Activated CD8-positive, alpha-beta memory T cell treated with anti-CD3 and anti-CD28 coated beads, Interleukin-2, amount 10 ng/mL, durations not matched to agents 7 days and 5 days (primary cell): ENCODE measurements around the gene BCAN. TPM values are rescaled to one million over a fixed set of nuclear protein-coding genes. Genes with fewer than 3 reads are reported as not detected.
A peak's percentile ranks its signal among the peaks of the same experiment; 100 is the strongest.

Experiments used
- ATAC-seq: fragments of 150-1000 bp; cut with Tn5 transposase; one replicate; pipeline ENCODE4 v1.10.0; 2021; ENCODE audit warnings: moderate library complexity
- CTCF ChIA-PET: fragments of 350-600 bp; sonication (Branson Sonifier 250); formaldehyde crosslinking; loops from one replicate; lab custom pipeline; 2021; ENCODE audit warnings: antibody characterized with exemption; lab: Charles Lee
- DNase-seq: peaks from one replicate; pipeline ENCODE4 v3.0.0-alpha.2; 2020
- H3K27ac Mint-ChIP-seq: one replicate; pipeline ENCODE4 v1.8.0; 2021; ENCODE audit warnings: mild to moderate bottlenecking, mixed read lengths
- H3K27me3 Mint-ChIP-seq: one replicate; pipeline ENCODE4 v1.8.0; 2021; ENCODE audit warnings: mixed read lengths
- H3K36me3 Mint-ChIP-seq: one replicate; pipeline ENCODE4 v1.8.0; 2021; ENCODE audit warnings: mild to moderate bottlenecking, mixed read lengths
- H3K4me1 Mint-ChIP-seq: one replicate; pipeline ENCODE4 v1.8.0; 2021; ENCODE audit warnings: mixed read lengths
- H3K4me3 Mint-ChIP-seq: one replicate; pipeline ENCODE4 v1.8.0; 2021; ENCODE audit warnings: mild to moderate bottlenecking, moderate library complexity, mixed read lengths
- H3K9me3 Mint-ChIP-seq: one replicate; pipeline ENCODE4 v1.8.0; 2022; ENCODE audit warnings: low read depth, mixed read lengths
- total RNA-seq, 2 experiments: library from RNA; stranded (reverse); gene quantifications; one replicate each; pipeline ENCODE4 v1.2.3, GENCODE V29; 2021

The BCAN gene
- total RNA-seq, 2 experiments from 2014 or later = 0.07 TPM; not detected in 1

DNA sequence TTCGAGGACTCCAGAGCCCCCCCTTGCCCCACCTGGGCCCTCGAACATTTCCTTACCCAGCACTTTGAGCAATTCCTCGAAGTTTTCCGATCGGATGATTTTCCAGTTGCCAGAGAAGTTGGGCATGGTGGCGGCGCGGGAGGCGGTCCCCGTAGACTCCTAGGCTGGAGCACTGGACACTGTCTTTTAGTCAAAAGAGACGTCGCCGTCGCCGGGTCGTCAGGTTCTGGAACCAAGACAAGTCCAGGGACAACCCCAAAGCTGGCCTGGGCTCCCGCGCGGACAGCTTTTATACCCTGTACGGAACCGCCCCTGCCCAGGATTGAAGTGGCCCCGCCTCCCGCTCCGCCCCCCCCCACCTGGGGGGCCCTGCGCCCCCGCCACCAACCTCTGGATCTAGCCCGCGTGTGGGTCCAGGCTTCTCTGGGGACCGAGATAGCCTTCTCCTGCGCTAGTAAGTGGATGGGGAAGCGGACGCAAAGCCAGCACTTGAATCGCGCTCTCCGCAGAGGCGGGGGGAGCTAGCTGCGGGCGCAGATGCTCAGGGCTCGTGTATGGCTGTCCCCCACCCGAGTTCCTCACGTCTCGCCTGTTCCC, 63.5 kb downstream of the BCAN start, which contains the start of gene CRABP2:
Gene CRABP2 (minus strand): TSS at position 263 of the 597 bp plus-strand sequence. CDS start 137 bp downstream, at position 126.
- peaks cover 22% of the 10 kb centered on the region for H3K4me1 Mint-ChIP-seq
- H3K9me3 Mint-ChIP-seq = no peaks in the 10 kb centered on the region
- ATAC-seq = peak; percentile 40
- CTCF ChIA-PET = interaction anchor here (0.6 to 12.5 kb wide), 16 partner anchors 8 to 320 kb away, joined by 3 to 286 read pairs (median 7); partner anchors contain the start of genes HDGF, METTL25B, NES and NTRK1
- peak; percentile 46 for DNase-seq
- H3K27me3 Mint-ChIP-seq = peaks cover 43% of the 10 kb centered on the region
- H3K36me3 Mint-ChIP-seq = no peaks in the 10 kb centered on the region
- H3K4me3 Mint-ChIP-seq = peak within 1 kb of the TSS; percentile 56
- no peak within 1 kb of the TSS for H3K27ac Mint-ChIP-seq

DNA sequence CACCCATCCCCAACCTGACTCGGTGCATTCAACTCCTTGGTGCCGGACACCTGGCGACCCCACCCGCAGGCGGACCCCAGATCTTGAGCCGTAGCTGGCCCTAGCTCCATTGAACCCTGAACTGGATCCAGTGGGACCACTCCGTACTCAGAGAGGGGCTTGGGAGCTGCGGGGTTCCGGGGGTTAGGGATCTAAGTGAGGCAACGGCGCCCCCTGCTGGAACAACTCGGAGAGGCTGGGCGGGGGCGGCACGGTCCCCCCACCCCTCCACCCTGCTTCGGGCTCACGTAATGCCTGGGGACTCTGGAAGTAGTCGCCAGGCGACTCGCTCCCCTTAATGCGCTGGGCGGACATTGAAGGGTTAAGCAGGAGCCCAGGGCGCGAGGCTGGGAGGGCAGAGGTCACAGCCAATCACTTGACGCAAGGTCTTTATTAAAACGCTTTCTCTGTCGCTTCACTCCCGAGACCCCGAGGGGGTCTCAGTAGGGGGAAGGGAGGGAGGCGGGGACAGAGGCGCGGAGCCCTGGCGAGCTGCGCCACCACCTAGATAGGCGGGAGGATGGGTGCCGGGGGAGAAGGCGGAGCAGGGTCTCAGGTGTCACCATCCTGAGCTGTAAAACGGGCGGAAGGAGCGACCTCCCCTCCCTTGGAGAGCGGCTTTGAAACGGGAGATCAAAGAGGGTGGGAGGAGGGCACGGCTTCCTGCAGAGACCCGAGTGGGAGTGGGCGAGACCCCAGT, 64.2 kb downstream of the BCAN start:
- Mint-ChIP-seq H3K4me1 (peaks cover 20% of the 10 kb centered on the region), H3K27ac (no peak overlapping the region), H3K9me3 (no peaks in the 10 kb centered on the region), H3K36me3 (no peaks in the 10 kb centered on the region), H3K4me3 (peak overlapping the region; percentile 56), H3K27me3 (peaks cover 43% of the 10 kb centered on the region)
- DNase-seq = peak; percentile 70
- CTCF ChIA-PET = interaction anchor here (0.6 to 12.5 kb wide), 24 partner anchors 9 to 320 kb away, joined by 3 to 286 read pairs (median 4); partner anchors contain the start of genes HDGF, METTL25B, NES and NTRK1
- ATAC-seq = peak; percentile 77

DNA sequence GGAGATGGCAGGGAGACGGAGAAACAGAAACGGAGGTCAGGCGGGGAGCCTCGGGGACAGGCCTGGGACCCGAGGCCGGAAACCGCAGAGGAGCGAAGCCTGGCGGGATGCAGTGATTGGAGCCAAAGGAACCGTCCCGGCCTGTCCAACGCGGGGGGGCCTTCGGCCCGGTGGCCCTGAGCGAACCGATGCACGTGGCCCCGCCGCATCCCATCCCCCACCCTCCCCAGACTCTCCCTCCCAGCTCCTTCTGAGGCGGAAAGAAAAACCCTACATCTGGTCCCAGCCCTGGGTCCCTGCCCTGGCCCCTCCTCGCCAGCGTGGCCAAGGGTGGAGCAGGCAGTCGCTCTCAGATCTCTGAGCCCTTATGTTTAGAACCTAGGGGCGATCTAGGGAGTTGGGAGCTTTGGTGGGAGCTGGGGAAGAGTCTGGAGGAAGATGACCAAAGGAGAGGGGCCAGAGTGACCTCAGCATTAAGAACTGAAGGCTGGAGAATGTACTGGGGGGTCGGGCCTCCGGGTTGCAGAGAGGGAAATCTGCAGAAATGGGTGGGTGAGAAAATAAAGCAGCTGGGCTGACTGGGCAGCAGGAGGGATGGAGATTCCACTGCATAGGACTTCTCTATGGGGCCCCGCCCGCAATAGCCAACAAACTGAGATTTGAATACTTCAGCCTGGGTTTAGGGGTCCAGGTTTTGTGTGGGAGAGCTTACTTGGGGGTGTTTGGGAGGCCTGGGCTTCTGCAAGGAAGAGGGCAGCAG, 64.9 kb downstream of the BCAN start:
- H3K36me3 Mint-ChIP-seq = no peaks in the 10 kb centered on the region
- DNase-seq = no peak
- CTCF ChIA-PET = interaction anchor here (0.6 to 12.5 kb wide), 20 partner anchors 9 to 321 kb away, joined by 3 to 286 read pairs (median 5); partner anchors contain the start of genes HDGF, METTL25B, NES and NTRK1
- H3K4me1 Mint-ChIP-seq = peaks cover 20% of the 10 kb centered on the region
- no peaks in the 10 kb centered on the region for H3K9me3 Mint-ChIP-seq
- ATAC-seq = no peak
- peak overlapping the region; percentile 56 for H3K4me3 Mint-ChIP-seq
- H3K27ac Mint-ChIP-seq = no peak overlapping the region
- H3K27me3 Mint-ChIP-seq = peaks cover 40% of the 10 kb centered on the region

DNA sequence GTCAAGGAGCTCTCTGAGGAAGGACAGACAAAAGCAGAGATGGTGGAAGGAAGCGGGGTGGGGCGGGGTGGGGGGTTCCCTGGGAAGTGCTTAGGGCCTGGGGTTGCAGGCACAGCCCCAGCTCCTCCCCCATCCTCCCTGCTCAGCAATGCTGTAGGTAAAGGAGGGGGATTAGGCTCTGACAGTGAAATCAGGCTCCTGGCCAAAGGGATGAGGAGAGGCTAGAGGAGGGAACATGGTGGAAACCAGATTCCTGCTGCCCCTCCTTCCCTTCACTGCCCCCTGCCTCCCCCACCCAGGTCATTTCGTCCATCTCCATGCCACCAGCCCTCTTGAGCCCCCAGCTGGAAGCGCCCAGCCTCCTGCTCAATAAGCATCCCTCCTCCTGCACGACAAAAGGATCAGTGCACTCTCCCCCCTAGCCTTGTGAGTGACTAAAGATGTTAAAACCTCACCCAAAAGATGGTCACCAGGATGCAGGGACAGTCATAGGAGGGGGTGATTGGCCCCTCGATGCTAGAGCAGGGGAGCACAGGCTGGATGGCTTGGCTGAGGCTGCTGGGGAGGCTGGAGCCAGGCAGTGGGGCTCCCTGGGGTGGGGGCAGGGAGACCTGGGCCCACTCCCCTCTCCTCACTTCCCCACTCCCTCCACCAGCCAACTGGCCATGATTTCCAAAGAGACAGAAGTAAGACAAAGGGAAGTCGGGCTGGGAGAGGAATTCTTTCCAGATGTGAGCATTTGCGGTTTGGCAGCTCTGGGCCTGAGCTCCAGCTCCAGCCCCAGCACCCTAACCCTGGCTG, 65.7 kb downstream of the BCAN start:
- peaks cover 40% of the 10 kb centered on the region for H3K27me3 Mint-ChIP-seq
- ATAC-seq = no peak
- H3K9me3 Mint-ChIP-seq = no peaks in the 10 kb centered on the region
- DNase-seq = no peak
- no peaks in the 10 kb centered on the region for H3K36me3 Mint-ChIP-seq
- H3K27ac Mint-ChIP-seq = no peak overlapping the region
- CTCF ChIA-PET = interaction anchor here (0.8 to 12.5 kb wide), 13 partner anchors 8 to 183 kb away, joined by 3 to 286 read pairs (median 10); partner anchors contain the start of genes METTL25B, NES and NTRK1
- no peak overlapping the region for H3K4me3 Mint-ChIP-seq
- H3K4me1 Mint-ChIP-seq = peaks cover 20% of the 10 kb centered on the region

DNA sequence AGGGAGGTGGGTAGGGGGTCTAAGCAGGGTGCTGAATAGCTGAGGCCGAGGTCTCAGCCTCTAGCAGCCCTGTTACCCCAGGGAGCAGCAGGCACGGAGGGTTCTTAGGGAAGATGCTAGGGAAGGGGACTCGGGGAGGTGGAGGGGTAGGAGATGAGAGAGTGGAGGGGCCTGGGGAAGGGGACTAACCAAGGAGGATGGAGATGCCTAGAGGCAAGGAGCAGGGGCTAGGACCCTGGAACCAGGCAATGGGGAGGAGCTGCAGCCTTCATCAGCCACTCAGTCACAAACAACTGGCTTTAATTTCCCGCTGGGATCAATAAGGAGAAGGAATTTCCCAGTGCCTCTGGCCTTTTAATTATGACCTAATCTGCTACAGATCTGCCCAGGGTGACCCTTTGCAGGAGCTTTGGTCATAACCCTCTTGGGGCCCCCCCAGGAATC, 66.3 kb downstream of the BCAN start:
- no peak overlapping the region for H3K27ac Mint-ChIP-seq
- peaks cover 20% of the 10 kb centered on the region for H3K4me1 Mint-ChIP-seq
- no peak overlapping the region for H3K4me3 Mint-ChIP-seq
- H3K36me3 Mint-ChIP-seq = no peaks in the 10 kb centered on the region
- no peak for DNase-seq
- peaks cover 37% of the 10 kb centered on the region for H3K27me3 Mint-ChIP-seq
- ATAC-seq = no peak
- no peaks in the 10 kb centered on the region for H3K9me3 Mint-ChIP-seq
- CTCF ChIA-PET = interaction anchor here (0.8 to 12.5 kb wide), 5 partner anchors 18 to 100 kb away, joined by 3 to 286 read pairs (median 8); no protein-coding TSS in a partner anchor

DNA sequence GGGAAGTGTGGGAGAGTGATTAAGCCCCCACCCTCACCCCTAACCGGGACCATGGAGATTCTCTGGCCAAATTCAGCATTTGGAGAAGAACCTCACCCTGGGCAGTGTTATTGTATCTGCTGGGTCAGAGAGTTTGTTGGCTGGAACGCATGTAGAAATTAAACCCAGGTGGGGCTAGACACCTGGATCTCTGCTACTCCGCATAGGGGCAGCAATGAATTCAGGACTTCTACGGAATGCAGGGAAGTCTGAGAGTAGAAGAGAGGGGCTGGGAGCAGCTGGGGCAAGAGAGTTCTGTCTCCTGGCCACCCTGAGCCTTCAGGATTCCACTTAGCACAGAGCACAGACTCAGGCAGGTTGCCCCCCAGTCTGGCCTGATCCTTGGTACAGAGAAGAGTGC, 67.1 kb downstream of the BCAN start:
- Mint-ChIP-seq H3K9me3 (no peaks in the 10 kb centered on the region), H3K27me3 (peaks cover 29% of the 10 kb centered on the region), H3K4me1 (peaks cover 20% of the 10 kb centered on the region), H3K36me3 (no peaks in the 10 kb centered on the region), H3K4me3 (no peak overlapping the region), H3K27ac (no peak overlapping the region)
- DNase-seq (no peak), ATAC-seq (no peak)
- CTCF ChIA-PET = interaction anchor here (0.8 to 12.5 kb wide), 4 partner anchors 17 to 49 kb away, joined by 3 to 286 read pairs (median 37); no protein-coding TSS in a partner anchor

Other genes with a start within 250 kb of the BCAN start
- gene MEF2D, start 141.3 kb upstream of the BCAN start, total RNA-seq = 10 to 100 TPM; 57.1 to 63.1 TPM
- gene IQGAP3, start 69.6 kb upstream of the BCAN start, total RNA-seq = 10 to 100 TPM; 24.3 to 31.3 TPM
- gene TTC24, start 62.4 kb upstream of the BCAN start, total RNA-seq = 10 to 100 TPM; 12.6 to 16.9 TPM
- gene NAXE, start 50.3 kb upstream of the BCAN start, total RNA-seq = 10 to 100 TPM; 62.7 to 66.6 TPM
- 10 to 100 TPM; 40.5 to 50.9 TPM for gene GPATCH4, start 40.6 kb upstream of the BCAN start, total RNA-seq
- not detected for gene HAPLN2, start 22.7 kb upstream of the BCAN start, total RNA-seq
- not detected for gene NES, start 35.3 kb downstream of the BCAN start, total RNA-seq
- 1 to 10 TPM; 1.4 to 1.9 TPM for gene CRABP2, start 63.5 kb downstream of the BCAN start, total RNA-seq
- 10 to 100 TPM; 44.0 to 49.6 TPM for gene METTL25B, start 86.4 kb downstream of the BCAN start, total RNA-seq
- 10 to 100 TPM; 56.0 to 70.3 TPM for gene ISG20L2, start 86.6 kb downstream of the BCAN start, total RNA-seq
- gene MRPL24, start 99.0 kb downstream of the BCAN start, total RNA-seq = 10 to 100 TPM; 60.4 to 80.0 TPM
- 100 to 1,000 TPM; 258 to 340 TPM for gene HDGF, start 109.6 kb downstream of the BCAN start, total RNA-seq
- gene PRCC, start 125.4 kb downstream of the BCAN start, total RNA-seq = 10 to 100 TPM; 68.7 to 99.8 TPM
- 100 to 1,000 TPM; 157 to 205 TPM for gene SH2D2A, start 174.7 kb downstream of the BCAN start, total RNA-seq
- under 1 TPM; 0.09 to 0.19 TPM for gene INSRR, start 217.0 kb downstream of the BCAN start, total RNA-seq
- gene NTRK1, start 218.7 kb downstream of the BCAN start, total RNA-seq = 1 to 10 TPM; 2.8 to 8.8 TPM